ENCODE measurements around the gene SETD1A.

GRCh38 chr16:30966033-30966619, 8.6 kb downstream of the SETD1A start:
- TF ChIP-seq, protein P1, sequence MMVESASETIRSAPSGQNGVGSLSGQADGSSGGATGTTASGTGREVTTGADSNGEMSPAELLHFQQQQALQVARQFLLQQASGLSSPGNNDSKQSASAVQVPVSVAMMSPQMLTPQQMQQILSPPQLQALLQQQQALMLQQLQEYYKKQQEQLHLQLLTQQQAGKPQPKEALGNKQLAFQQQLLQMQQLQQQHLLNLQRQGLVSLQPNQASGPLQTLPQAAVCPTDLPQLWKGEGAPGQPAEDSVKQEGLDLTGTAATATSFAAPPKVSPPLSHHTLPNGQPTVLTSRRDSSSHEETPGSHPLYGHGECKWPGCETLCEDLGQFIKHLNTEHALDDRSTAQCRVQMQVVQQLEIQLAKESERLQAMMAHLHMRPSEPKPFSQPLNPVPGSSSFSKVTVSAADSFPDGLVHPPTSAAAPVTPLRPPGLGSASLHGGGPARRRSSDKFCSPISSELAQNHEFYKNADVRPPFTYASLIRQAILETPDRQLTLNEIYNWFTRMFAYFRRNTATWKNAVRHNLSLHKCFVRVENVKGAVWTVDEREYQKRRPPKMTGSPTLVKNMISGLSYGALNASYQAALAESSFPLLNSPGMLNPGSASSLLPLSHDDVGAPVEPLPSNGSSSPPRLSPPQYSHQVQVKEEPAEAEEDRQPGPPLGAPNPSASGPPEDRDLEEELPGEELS (CRISPR knock-in tag; IDR thresholded peaks at IDR 0.05; ENCODE audit: borderline replicate concordance) = no peak
- TF ChIP-seq CTCF (IDR thresholded peaks at IDR 0.05 in 2 of 3, conservative IDR thresholded peaks at IDR 0.05 in 1 of 3; ENCODE audit: insufficient read depth in 2 of 3, low read depth in 1 of 3, low read length in 3 of 3) (no peak), POLR2A (conservative IDR thresholded peaks at IDR 0.05) (peak; percentile 61; the same call in 1 of the 2 replicates), SETDB1 (IDR thresholded peaks at IDR 0.05; ENCODE audit: low read length) (no peak), POU5F1 (IDR thresholded peaks at IDR 0.05; ENCODE audit: borderline replicate concordance, low read depth, low read length, partially characterized antibody) (no peak), SREBF2 (CRISPR knock-in tag; IDR thresholded peaks at IDR 0.05) (no peak), TBL1XR1 (IDR thresholded peaks at IDR 0.05; ENCODE audit: low read length in 2 of 2) (no peak), FOXJ3 (CRISPR knock-in tag; IDR thresholded peaks at IDR 0.05) (no peak), FOXK1 (CRISPR knock-in tag; IDR thresholded peaks at IDR 0.05; ENCODE audit: borderline replicate concordance) (no peak), BRD4 (IDR thresholded peaks at IDR 0.05) (no peak)
- TF ChIP-seq, protein P2, sequence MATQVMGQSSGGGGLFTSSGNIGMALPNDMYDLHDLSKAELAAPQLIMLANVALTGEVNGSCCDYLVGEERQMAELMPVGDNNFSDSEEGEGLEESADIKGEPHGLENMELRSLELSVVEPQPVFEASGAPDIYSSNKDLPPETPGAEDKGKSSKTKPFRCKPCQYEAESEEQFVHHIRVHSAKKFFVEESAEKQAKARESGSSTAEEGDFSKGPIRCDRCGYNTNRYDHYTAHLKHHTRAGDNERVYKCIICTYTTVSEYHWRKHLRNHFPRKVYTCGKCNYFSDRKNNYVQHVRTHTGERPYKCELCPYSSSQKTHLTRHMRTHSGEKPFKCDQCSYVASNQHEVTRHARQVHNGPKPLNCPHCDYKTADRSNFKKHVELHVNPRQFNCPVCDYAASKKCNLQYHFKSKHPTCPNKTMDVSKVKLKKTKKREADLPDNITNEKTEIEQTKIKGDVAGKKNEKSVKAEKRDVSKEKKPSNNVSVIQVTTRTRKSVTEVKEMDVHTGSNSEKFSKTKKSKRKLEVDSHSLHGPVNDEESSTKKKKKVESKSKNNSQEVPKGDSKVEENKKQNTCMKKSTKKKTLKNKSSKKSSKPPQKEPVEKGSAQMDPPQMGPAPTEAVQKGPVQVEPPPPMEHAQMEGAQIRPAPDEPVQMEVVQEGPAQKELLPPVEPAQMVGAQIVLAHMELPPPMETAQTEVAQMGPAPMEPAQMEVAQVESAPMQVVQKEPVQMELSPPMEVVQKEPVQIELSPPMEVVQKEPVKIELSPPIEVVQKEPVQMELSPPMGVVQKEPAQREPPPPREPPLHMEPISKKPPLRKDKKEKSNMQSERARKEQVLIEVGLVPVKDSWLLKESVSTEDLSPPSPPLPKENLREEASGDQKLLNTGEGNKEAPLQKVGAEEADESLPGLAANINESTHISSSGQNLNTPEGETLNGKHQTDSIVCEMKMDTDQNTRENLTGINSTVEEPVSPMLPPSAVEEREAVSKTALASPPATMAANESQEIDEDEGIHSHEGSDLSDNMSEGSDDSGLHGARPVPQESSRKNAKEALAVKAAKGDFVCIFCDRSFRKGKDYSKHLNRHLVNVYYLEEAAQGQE (IDR thresholded peaks at IDR 0.05; ENCODE audit: borderline replicate concordance) = no peak
- TF ChIP-seq, protein P2 (CRISPR knock-in tag; IDR thresholded peaks at IDR 0.05; ENCODE audit: low read depth) = no peak
- TF ChIP-seq, protein P3, sequence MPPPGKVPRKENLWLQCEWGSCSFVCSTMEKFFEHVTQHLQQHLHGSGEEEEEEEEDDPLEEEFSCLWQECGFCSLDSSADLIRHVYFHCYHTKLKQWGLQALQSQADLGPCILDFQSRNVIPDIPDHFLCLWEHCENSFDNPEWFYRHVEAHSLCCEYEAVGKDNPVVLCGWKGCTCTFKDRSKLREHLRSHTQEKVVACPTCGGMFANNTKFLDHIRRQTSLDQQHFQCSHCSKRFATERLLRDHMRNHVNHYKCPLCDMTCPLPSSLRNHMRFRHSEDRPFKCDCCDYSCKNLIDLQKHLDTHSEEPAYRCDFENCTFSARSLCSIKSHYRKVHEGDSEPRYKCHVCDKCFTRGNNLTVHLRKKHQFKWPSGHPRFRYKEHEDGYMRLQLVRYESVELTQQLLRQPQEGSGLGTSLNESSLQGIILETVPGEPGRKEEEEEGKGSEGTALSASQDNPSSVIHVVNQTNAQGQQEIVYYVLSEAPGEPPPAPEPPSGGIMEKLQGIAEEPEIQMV (tag; conservative IDR thresholded peaks at IDR 0.05; ENCODE audit: low read depth) = no peak
